ENCODE data around the gene GLT8D1.
"Not testable (repeated sequence)": the region's sequence is repeated elsewhere in the genome, so short reads cannot be mapped to it uniquely, and the experiment has no call there.

GLT8D1 gene, protein sequence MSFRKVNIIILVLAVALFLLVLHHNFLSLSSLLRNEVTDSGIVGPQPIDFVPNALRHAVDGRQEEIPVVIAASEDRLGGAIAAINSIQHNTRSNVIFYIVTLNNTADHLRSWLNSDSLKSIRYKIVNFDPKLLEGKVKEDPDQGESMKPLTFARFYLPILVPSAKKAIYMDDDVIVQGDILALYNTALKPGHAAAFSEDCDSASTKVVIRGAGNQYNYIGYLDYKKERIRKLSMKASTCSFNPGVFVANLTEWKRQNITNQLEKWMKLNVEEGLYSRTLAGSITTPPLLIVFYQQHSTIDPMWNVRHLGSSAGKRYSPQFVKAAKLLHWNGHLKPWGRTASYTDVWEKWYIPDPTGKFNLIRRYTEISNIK

GRCh38 chr3:52705688-52706686 lies at the start of gene GLT8D1, which contains the start of gene SPCS1:
Gene GLT8D1 (minus strand): TSS chr3:52705791. CDS start chr3:52700460, 5,331 bp downstream.
Gene SPCS1 (plus strand): TSS chr3:52706106. CDS start chr3:52706247, 141 bp downstream.
- DNase-seq (ENCODE audit: low read depth): peak; percentile 71

DNA sequence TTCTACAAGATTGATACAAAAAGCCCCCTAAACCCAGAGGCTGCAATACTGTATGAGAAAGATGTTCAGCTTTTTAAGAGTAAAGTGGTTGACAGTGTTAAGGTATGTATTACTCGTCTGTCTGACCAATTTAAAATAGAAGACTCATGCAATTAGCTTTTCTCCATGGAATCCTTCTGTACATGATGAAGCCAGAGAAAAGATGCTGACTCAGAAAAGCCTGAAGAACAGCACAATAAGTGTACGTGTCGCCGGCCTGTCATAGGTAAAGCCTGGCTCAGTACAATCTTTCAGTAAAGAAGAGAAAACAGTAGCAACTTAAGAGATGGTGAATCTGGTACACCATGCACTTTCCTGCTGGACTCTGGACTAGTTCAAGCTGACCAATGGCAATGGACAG lies 48.8 kb upstream of the GLT8D1 start:
- no peak for DNase-seq (ENCODE audit: low read depth)

DNA sequence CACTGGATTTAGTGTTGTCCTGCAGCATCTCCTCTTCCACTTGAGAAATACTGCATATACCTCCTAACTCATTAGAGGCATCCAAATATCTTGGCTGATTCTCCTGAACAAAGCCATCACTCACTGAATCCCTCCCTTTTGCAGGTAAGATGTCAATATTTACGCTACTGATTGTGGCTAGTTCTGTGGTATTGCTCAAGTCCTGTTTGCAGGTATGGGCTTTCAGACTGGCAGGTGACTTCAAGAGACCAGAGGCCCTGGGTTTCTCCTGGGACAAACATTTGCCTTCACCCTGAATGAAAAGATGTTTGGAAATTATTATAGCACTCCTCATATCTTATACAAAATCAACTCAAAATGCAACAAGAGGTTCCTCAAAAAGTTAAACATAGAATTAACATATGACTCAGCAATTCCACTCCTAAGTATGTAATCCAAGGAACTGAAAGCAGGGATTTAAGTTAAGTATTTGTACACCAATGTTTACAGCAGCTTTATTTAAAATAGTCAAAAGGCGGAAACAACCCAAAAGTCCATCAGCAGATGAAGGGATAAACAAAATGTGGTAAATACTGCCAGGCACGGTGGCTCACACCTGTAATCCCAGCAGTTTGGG lies 46.6 kb upstream of the GLT8D1 start:
- DNase-seq (ENCODE audit: low read depth): no peak

GRCh38 chr3:52743721-52744120 lies 38.1 kb upstream of the GLT8D1 start:
- DNase-seq (ENCODE audit: low read depth): no peak

DNA sequence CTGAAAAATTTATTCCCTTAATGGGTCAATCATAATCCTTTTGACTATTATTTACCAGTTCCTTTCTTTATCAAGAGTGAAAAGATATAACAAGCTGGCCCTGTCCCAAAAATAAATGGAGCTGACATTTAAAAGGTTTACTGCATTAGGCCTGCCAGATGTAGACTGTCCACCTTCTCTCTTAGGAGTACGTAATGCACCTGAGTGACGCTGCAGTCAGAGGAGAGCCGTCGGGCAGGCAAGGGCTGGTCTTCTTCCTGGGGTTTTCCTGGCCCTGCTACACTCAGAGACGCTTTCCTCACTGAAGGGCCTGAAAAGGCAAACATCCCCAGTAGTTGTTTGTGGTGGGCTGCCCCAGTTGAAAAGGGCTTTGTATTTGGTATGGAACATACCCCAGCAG lies 37.6 kb upstream of the GLT8D1 start:
- DNase-seq (ENCODE audit: low read depth): no peak

GRCh38 chr3:52742418-52743041 lies 36.9 kb upstream of the GLT8D1 start:
- DNase-seq (ENCODE audit: low read depth): peak; percentile 15

DNA sequence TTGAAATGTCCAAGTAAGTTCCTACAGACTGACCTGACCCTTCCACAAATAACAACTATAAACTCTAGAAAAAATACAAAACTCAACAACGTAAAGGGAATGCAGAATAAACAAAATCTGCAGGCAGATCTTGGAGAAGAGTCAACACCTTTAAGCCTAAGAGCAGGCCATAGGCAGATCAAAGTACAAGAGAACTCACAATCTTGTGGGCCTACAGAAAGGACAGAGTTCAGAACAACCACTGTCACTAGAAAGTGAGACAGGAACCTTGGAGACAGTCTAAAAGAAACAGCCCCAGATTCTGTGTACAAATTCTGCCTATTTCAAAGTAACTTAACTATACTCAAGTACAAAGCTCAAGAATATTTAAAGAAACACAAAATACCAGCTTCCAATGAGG lies 34.1 kb upstream of the GLT8D1 start:
- no peak for DNase-seq (ENCODE audit: low read depth)

GRCh38 chr3:52733256-52733891 lies 27.8 kb upstream of the GLT8D1 start:
- no peak for DNase-seq (ENCODE audit: low read depth)

DNA sequence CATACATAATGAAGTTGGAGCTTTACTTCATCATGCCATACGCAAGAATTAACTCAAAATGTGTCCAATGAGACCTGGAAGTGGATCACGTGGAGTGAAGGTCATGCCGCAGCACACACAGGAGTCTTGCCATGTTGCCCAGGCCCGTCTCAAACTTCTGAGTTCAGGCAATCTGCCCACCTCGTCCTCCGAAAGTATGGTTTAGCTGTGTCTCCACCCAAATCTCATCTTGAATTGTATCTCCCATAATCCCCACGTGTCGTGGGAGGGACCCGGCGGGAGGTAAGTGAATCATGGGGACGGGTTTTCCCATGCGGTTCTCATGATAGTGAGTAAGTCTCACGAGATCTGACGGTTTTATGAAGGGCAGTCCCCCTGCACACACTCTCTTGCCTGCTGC lies 26.0 kb upstream of the GLT8D1 start:
- DNase-seq (ENCODE audit: low read depth): no peak

GRCh38 chr3:52730681-52731080 lies 25.1 kb upstream of the GLT8D1 start:
- no peak for DNase-seq (ENCODE audit: low read depth)

DNA sequence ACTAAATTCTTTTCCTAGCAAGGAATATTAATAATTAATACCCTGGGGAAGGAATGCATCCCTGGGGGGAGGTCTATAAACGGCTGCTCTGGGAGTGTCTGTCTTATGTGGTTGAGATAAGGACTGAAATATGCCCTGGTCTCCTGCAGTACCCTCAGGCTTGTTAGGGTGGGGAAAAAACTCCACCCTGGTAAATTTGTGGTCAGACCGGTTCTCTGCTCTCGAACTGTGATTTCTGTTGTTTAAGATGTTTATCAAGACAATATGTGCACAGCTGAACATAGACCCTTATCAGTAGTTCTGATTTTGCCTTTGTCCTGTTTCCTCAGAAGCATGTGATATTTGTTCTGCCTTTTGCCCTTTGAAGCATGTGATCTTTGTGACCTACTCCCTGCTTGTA lies 23.2 kb upstream of the GLT8D1 start:
- not testable (repeated sequence) for DNase-seq (ENCODE audit: low read depth)

GRCh38 chr3:52724511-52724910 lies 18.9 kb upstream of the GLT8D1 start:
- no peak for DNase-seq (ENCODE audit: low read depth)

DNA sequence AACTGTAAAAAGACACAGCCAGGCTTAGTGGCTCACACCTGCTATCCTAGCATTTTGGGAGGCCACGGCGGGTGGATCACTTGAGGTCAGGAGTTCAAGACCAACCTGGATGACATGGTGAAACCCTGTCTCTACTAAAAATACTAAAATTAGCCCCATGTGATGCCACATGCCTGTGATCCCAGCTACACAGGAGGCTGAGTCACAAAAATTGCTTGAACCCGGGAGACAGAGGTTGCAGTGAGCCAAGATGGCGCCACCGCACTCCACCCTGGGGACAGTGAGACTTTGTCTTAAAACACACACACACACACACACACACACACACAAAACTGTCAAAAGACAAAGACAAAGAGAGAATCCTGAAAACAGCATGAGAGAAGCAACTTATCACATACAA lies 18.3 kb upstream of the GLT8D1 start:
- DNase-seq (ENCODE audit: low read depth): no peak

GRCh38 chr3:52722491-52722890 lies 16.9 kb upstream of the GLT8D1 start:
- no peak for DNase-seq (ENCODE audit: low read depth)

DNA sequence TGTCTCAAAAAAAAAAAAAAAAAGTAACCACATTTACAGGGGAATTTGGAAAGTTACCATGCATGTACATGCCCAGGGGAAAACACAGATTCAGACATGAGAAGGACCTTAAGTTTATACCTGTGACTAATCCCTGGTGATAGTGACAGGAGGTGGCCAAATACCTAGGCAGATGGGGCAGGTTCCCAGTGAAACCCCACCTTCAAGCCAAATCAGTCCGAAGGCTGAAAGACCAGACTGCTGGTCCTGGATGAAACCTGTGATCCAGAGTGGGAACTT lies 16.1 kb upstream of the GLT8D1 start:
- no peak for DNase-seq (ENCODE audit: low read depth)

DNA sequence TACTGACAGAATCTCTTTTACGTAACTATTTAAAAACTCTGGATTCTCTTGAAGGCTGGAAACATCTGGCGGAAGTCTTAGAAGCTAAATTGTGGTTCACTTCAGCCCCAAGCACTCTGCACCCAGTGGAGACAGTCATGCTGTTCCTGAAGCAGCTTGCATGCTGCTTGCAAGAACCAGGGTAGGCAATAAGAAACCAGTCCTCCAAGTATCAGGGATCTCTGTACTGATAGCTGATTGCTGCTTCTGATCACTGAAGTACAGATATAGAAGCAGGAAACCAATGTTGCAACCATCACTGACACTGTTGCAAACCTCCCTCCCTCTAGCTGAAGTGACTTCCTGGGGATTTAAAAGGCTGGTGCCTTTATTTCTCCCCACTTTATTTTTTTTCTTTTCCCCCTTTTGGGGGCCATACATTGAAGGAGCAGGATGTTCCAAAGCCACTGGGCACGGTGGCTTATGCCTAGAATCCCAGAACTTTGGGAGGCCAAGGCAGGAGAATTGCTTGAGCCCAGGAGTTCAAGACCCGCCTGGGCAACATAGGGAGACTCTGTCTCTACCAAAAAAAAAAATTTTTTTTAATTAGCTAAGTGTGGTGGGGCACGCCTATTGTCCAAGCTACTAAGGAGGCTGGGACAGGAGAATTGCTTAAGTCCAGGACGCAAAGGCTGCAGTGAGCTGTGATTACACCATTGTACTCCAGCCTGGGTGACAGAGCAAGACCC lies 15.6 kb upstream of the GLT8D1 start:
- DNase-seq (ENCODE audit: low read depth): no peak

GRCh38 chr3:52719618-52720017 lies 14.0 kb upstream of the GLT8D1 start:
- DNase-seq (ENCODE audit: low read depth): no peak

DNA sequence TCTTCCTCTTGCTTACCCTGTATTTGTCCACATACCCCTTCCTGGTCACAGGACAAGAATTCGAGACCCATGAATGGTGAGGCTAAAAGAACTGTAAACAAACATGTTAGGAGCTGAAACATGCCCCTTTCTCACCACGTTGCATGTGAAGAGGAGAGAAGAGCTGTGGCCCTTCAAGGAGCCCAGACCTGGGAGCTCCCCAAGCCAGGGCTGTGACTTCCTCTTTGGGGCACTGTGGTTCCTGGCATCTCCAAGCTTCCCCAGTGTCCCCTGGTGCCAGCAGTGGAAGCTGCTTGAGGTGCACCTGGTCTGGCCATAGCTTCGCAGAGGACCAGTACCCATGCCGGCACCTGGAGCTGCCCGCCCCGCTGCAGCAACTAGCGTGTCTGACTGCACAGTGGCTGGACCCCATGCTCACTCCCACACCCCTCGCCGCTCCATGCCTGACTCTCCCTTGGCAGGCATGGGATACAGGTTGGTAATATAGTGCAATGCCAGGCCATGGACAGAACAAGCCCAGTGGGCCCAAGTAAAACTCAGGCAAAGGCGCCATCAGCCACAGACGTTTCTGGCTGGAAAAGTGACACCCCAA lies 10.2 kb upstream of the GLT8D1 start:
- DNase-seq (ENCODE audit: low read depth): no peak

GRCh38 chr3:52714335-52715302 lies 9.0 kb upstream of the GLT8D1 start:
- DNase-seq (ENCODE audit: low read depth): no peak

All from HS-27A (cell line).